ENCODE data around the gene KCMF1. TPM values are rescaled to one million over a fixed set of nuclear protein-coding genes. Genes with fewer than 3 reads are reported as not detected.

Gene KCMF1
- total RNA-seq, 1 donor from 2014 or later: 96.6 TPM

- Mint-ChIP-seq H3K27ac (peak overlapping the region; percentile 90), H3K4me1 (peaks cover 57% of the 10 kb centered on the region), H3K36me3 (ENCODE audit: low read depth) (peaks cover 24% of the 10 kb centered on the region), H3K27me3 (no peaks in the 10 kb centered on the region), H3K9me3 (no peaks in the 10 kb centered on the region), H3K4me3 (peak overlapping the region; percentile 88)
- TF ChIP-seq CTCF (IDR thresholded peaks at IDR 0.05): no peak
- DNase-seq (peak; percentile 77), ATAC-seq (ENCODE audit: low read depth) (peak; percentile 44)
- CTCF ChIA-PET: interaction anchor here (1.0 to 2.9 kb wide), 6 partner anchors 25 to 48 kb away, joined by 3 to 19 read pairs (median 6); no protein-coding TSS in a partner anchor
- POLR2A ChIA-PET: interaction anchor here (0.6 to 9.2 kb wide), 16 partner anchors 11 to 567 kb away, joined by 3 to 302 read pairs (median 6); partner anchors contain the start of genes MAT2A, TGOLN2, TMSB10 and TRABD2A
- intact Hi-C loops (cut with micrococcal nuclease): loop anchor here (1.0 to 2.0 kb wide), 3 partner anchors 10 to 66 kb away; partner anchors contain the start of gene TMSB10
These were observed 697 bp downstream of the KCMF1 start for GRCh38 chr2:84971510-84972206.

GRCh38 chr2:84972207-84972783, 1.3 kb downstream of the KCMF1 start:
- Mint-ChIP-seq H3K27ac (peak overlapping the region; percentile 90), H3K27me3 (no peaks in the 10 kb centered on the region), H3K36me3 (ENCODE audit: low read depth) (peaks cover 26% of the 10 kb centered on the region), H3K4me3 (peak overlapping the region; percentile 88), H3K9me3 (no peaks in the 10 kb centered on the region), H3K4me1 (peaks cover 59% of the 10 kb centered on the region)
- intact Hi-C loops (cut with micrococcal nuclease): loop anchor here (1.0 kb wide), 1 partner anchor 9 kb away; no protein-coding TSS in a partner anchor
- ATAC-seq (ENCODE audit: low read depth): no peak
- TF ChIP-seq CTCF (IDR thresholded peaks at IDR 0.05): no peak
- ChIA-PET CTCF (interaction anchor here (0.6 to 2.1 kb wide), 4 partner anchors 26 to 46 kb away, joined by 3 to 6 read pairs (median 5); no protein-coding TSS in a partner anchor), POLR2A (interaction anchor here (1.1 to 9.2 kb wide), 6 partner anchors 12 to 67 kb away, joined by 4 to 302 read pairs (median 16); partner anchors contain the start of gene TMSB10)
- no peak for DNase-seq

DNA sequence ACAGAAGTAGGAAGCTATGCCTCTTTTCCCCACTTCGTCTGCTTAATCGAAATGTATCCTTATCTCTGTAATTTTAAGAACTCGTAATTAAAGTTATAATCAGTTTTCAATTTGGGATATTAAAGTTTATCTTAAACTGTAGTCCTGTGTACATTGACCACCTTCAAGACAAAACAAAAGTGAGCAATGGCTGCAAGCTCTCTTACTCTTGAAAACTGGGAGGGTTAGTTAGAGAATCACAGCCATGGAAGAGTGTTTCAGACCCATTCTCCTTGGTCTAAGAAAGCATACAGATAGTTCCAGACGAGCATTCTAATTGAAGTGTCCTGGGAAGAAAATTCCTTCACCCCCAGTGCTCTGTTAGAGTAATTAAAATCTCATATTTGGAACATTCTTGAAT, 2.0 kb downstream of the KCMF1 start:
- POLR2A ChIA-PET: interaction anchor here (1.5 to 9.2 kb wide), 3 partner anchors 11 to 47 kb away, joined by 4 to 302 read pairs (median 7); no protein-coding TSS in a partner anchor
- DNase-seq (no peak), ATAC-seq (ENCODE audit: low read depth) (no peak)
- Mint-ChIP-seq H3K27ac (peak overlapping the region; percentile 80), H3K27me3 (no peaks in the 10 kb centered on the region), H3K9me3 (no peaks in the 10 kb centered on the region), H3K4me1 (peaks cover 60% of the 10 kb centered on the region), H3K36me3 (ENCODE audit: low read depth) (peaks cover 26% of the 10 kb centered on the region), H3K4me3 (peak overlapping the region; percentile 88)
- CTCF ChIA-PET: interaction anchor here (1.3 to 1.7 kb wide), 2 partner anchors 45 to 47 kb away, joined by 5 to 6 read pairs; no protein-coding TSS in a partner anchor
- no peak for TF ChIP-seq CTCF (IDR thresholded peaks at IDR 0.05)
- intact Hi-C loops (cut with micrococcal nuclease): loop anchor here (1.0 kb wide), 1 partner anchor 8 kb away; no protein-coding TSS in a partner anchor

DNA sequence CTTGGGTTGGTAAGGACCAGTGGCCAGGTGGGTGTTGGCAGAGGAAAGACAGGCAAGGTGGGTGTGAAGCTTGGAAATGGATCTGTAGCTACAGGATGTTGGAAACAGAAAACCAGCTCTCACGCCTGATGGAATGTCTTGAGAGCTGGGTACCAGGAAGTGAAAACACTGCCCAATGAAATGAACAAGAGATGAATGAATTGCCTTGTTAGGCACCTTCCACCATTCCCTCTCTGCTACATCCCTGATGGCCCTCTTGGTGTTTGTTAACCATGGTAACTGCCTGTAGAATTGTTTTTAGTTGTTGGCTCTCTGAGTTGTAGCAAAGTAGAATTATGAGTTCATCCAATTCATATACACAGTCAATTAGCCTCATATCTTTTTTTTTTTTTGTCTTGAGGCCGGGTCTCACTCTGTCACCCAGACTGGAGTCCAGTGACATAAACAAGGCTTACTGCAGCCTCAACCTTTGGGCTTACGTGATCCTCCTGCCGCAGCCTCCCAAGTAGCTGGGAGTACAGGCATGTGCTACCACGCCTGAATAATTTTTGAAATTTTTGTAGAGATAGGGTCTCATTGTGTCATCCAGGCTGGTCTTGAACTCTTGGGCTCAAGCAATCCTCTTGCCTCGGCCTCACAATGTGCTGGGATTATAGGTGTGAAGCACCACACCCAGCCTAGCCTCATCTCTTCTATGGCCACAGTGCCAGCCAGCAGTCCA, 9.5 kb downstream of the KCMF1 start:
- intact Hi-C loops (cut with micrococcal nuclease): no loop called here
- no peaks in the 10 kb centered on the region for H3K27me3 Mint-ChIP-seq
- H3K9me3 Mint-ChIP-seq: no peaks in the 10 kb centered on the region
- ChIA-PET CTCF (interaction anchor here (0.6 to 1.3 kb wide), 2 partner anchors 13 to 37 kb away, joined by 3 to 4 read pairs; no protein-coding TSS in a partner anchor), POLR2A (no interaction called here)
- H3K27ac Mint-ChIP-seq: peak overlapping the region; percentile 14
- H3K4me1 Mint-ChIP-seq: peaks cover 54% of the 10 kb centered on the region
- TF ChIP-seq CTCF (IDR thresholded peaks at IDR 0.05): no peak
- H3K4me3 Mint-ChIP-seq: peak overlapping the region; percentile 17
- ATAC-seq (ENCODE audit: low read depth) (no peak), DNase-seq (no peak)
- H3K36me3 Mint-ChIP-seq (ENCODE audit: low read depth): peaks cover 18% of the 10 kb centered on the region
